NCI-H2081 treated with DMSO at 0.1 percent for 48 hours (cell line): Measurements from ENCODE around the gene TRPV2.

Experiments
- DNase-seq: peaks from one replicate; lab custom pipeline; 2025; lab: John Stamatoyannopoulos, UW

Gene TRPV2

GRCh38 chr17:16406742-16407674, 8.4 kb upstream of the TRPV2 start:
- DNase-seq = no peak

GRCh38 chr17:16407911-16408588, 7.3 kb upstream of the TRPV2 start:
- DNase-seq = no peak

GRCh38 chr17:16417399-16417798, 2.0 kb downstream of the TRPV2 start:
- no peak for DNase-seq

- DNase-seq = no peak
These were observed 2.7 kb downstream of the TRPV2 start for GRCh38 chr17:16417896-16418684.

GRCh38 chr17:16418685-16419068, 3.3 kb downstream of the TRPV2 start:
- no peak for DNase-seq

- no peak for DNase-seq
These were observed 3.9 kb downstream of the TRPV2 start for GRCh38 chr17:16419074-16419928.

GRCh38 chr17:16419929-16420271, 4.5 kb downstream of the TRPV2 start:
- no peak for DNase-seq

GRCh38 chr17:16422416-16422815, 7.0 kb downstream of the TRPV2 start:
- DNase-seq = no peak

GRCh38 chr17:16423226-16423872, 8.0 kb downstream of the TRPV2 start:
- no peak for DNase-seq

- DNase-seq = no peak
These were observed 9.8 kb downstream of the TRPV2 start for GRCh38 chr17:16425202-16425601.

- DNase-seq = no peak
These were observed 10.6 kb downstream of the TRPV2 start for GRCh38 chr17:16425698-16426659.

GRCh38 chr17:16427020-16427419, 11.6 kb downstream of the TRPV2 start:
- no peak for DNase-seq

GRCh38 chr17:16428098-16428882, 12.9 kb downstream of the TRPV2 start:
- DNase-seq = no peak

- no peak for DNase-seq
These were observed 13.7 kb downstream of the TRPV2 start for GRCh38 chr17:16429083-16429482.

GRCh38 chr17:16430650-16431049, 15.3 kb downstream of the TRPV2 start:
- DNase-seq = no peak

GRCh38 chr17:16432017-16432416, 16.6 kb downstream of the TRPV2 start:
- no peak for DNase-seq

GRCh38 chr17:16433514-16433913, 18.1 kb downstream of the TRPV2 start:
- no peak for DNase-seq

GRCh38 chr17:16434662-16435061, 19.3 kb downstream of the TRPV2 start:
- DNase-seq = no peak
